Hepatocyte (in vitro differentiated cells): Measurements from ENCODE around the gene PPIB. TPM values are rescaled to one million over a fixed set of nuclear protein-coding genes. Genes with fewer than 3 reads are reported as not detected.

Experiments used
- DNase-seq: peaks from one replicate; pipeline ENCODE4 v3.0.0-alpha.2; 2016; ENCODE audit warnings: low spot score
- H2AFZ ChIP-seq: fragments of 200-600 bp; sonication (generic); 2 replicates; pipeline ENCODE4 v1.6.0; 2016; ENCODE audit warnings: antibody characterized with exemption, mild to moderate bottlenecking
- H3K27ac ChIP-seq: fragments of 200-600 bp; sonication (generic); 2 replicates; pipeline ENCODE4 v1.5.1; 2016; ENCODE audit warnings: mild to moderate bottlenecking
- H3K27me3 ChIP-seq: fragments of 200-600 bp; sonication (generic); 2 replicates; pipeline ENCODE4 v1.6.1; 2016
- H3K36me3 ChIP-seq: fragments of 200-600 bp; sonication (generic); replicated peaks from 2 replicates; pipeline ENCODE4 v1.5.1; 2016; ENCODE audit warnings: low read depth; ENCODE audit not compliant: insufficient read depth
- H3K4me1 ChIP-seq: fragments of 200-600 bp; sonication (generic); 2 replicates; pipeline ENCODE4 v1.5.1; 2016; ENCODE audit warnings: mild to moderate bottlenecking, moderate library complexity; ENCODE audit not compliant: insufficient read depth
- H3K4me2 ChIP-seq: fragments of 200-600 bp; sonication (generic); 2 replicates; pipeline ENCODE4 v1.6.0; 2016
- H3K4me3 ChIP-seq: fragments of 200-600 bp; sonication (generic); 2 replicates; pipeline ENCODE4 v1.5.1; 2016; ENCODE audit warnings: mild to moderate bottlenecking
- H3K79me2 ChIP-seq: fragments of 200-600 bp; sonication (generic); 2 replicates; pipeline ENCODE4 v1.6.0; 2017; ENCODE audit warnings: mild to moderate bottlenecking
- H3K9me2 ChIP-seq: fragments of 200-600 bp; sonication (generic); replicated peaks from 2 replicates; pipeline ENCODE4 v1.6.0; 2017; ENCODE audit warnings: mild to moderate bottlenecking; ENCODE audit not compliant: insufficient read depth
- H3K9me3 ChIP-seq: fragments of 200-600 bp; sonication (generic); 2 replicates; pipeline ENCODE4 v1.5.1; 2016; ENCODE audit warnings: low read depth, mild to moderate bottlenecking
- H4K20me1 ChIP-seq: fragments of 200-600 bp; sonication (generic); 2 replicates; pipeline ENCODE4 v1.6.0; 2016; ENCODE audit warnings: mild to moderate bottlenecking; ENCODE audit not compliant: insufficient read depth, poor library complexity, severe bottlenecking
- CTCF ChIP-seq: fragments of 200-600 bp; sonication (generic); IDR thresholded peaks from 2 replicates; pipeline ENCODE4 v1.5.1; 2016; ENCODE audit warnings: antibody characterized with exemption, mild to moderate bottlenecking; ENCODE audit not compliant: poor library complexity
- EZH2 ChIP-seq: fragments of 200-600 bp; sonication (generic); IDR thresholded peaks from 2 replicates; pipeline ENCODE4 v1.6.1; 2016; ENCODE audit warnings: antibody characterized with exemption, mild to moderate bottlenecking, borderline replicate concordance
- EZH2phosphoT487 ChIP-seq: fragments of 200-600 bp; sonication (generic); IDR thresholded peaks from one replicate; pipeline ENCODE4 v1.6.1; 2018; ENCODE audit warnings: antibody characterized with exemption, mild to moderate bottlenecking, low read depth, moderate library complexity; ENCODE audit not compliant: unreplicated experiment, severe bottlenecking
- WGBS: methylation state at CpG from one replicate; pipeline ENCODE4 v1.1.6; 2016; ENCODE audit warnings: low lambda C conversion rate; ENCODE audit errors: missing lambda C conversion rate; 5-methylcytosine and 5-hydroxymethylcytosine counted together
- polyA plus RNA-seq: library from polyadenylated mRNA; unstranded; fragments of >200 nt; fragmentation: Nextera tagmentation; extraction: Ambion mirVana; gene quantifications from 2 replicates; pipeline ENCODE4 v1.2.1, GENCODE V29; 2016
- total RNA-seq: library from RNA; depleted of rRNA; stranded (reverse); fragments of >200 nt; gene quantifications from 2 replicates; pipeline ENCODE4 v1.2.3, GENCODE V29; 2014

PPIB gene
- total and polyA plus RNA-seq, 2 experiments from 2014 or later, result 799 to 1,542 TPM

- Histone ChIP-seq H3K4me3 (no peak overlapping the region), H3K9me3 (no peaks in the 10 kb centered on the region), H3K36me3 (no peaks in the 10 kb centered on the region), H3K27me3 (peaks cover 14% of the 10 kb centered on the region), H3K9me2 (no peaks in the 10 kb centered on the region), H3K4me1 (peaks cover 26% of the 10 kb centered on the region), H2AFZ (no peak overlapping the region), H4K20me1 (peaks cover 41% of the 10 kb centered on the region), H3K4me2 (no peak overlapping the region), H3K79me2 (peaks cover 16% of the 10 kb centered on the region), H3K27ac (no peak overlapping the region)
- WGBS, result 97% methylated on average over 15 of the region's 15 CpGs
- TF ChIP-seq CTCF (no peak), EZH2phosphoT487 (no peak), EZH2 (no peak)
- no peak for DNase-seq
These were observed 6.8 kb downstream of the PPIB start for GRCh38 chr15:64155802-64156651.

- peaks cover 14% of the 10 kb centered on the region for H3K27me3 ChIP-seq
- WGBS, result 27% methylated on average over 12 of the region's 12 CpGs
- peaks cover 21% of the 10 kb centered on the region for H3K4me1 ChIP-seq
- no peaks in the 10 kb centered on the region for H3K9me2 ChIP-seq
- DNase-seq, result peak; percentile 94
- no peak overlapping the region for H3K4me3 ChIP-seq
- peak overlapping the region; percentile 42 for H3K27ac ChIP-seq
- H3K9me3 ChIP-seq, result no peaks in the 10 kb centered on the region
- peak overlapping the region; percentile 99 for H3K4me2 ChIP-seq
- no peak overlapping the region for H2AFZ ChIP-seq
- TF ChIP-seq CTCF (peak; percentile 97), EZH2 (no peak), EZH2phosphoT487 (no peak)
- H3K36me3 ChIP-seq, result no peaks in the 10 kb centered on the region
- no peaks in the 10 kb centered on the region for H3K79me2 ChIP-seq
- peaks cover 23% of the 10 kb centered on the region for H4K20me1 ChIP-seq
These were observed 9.1 kb downstream of the PPIB start for GRCh38 chr15:64153480-64154367.

GRCh38 chr15:64152507-64153387 lies 10.1 kb downstream of the PPIB start:
- no peaks in the 10 kb centered on the region for H3K79me2 ChIP-seq
- peaks cover 13% of the 10 kb centered on the region for H4K20me1 ChIP-seq
- 38% methylated on average over 25 of the region's 27 CpGs for WGBS
- H3K9me2 ChIP-seq, result no peaks in the 10 kb centered on the region
- TF ChIP-seq CTCF, result no peak
- TF ChIP-seq EZH2phosphoT487, result no peak
- H3K4me1 ChIP-seq, result peaks cover 21% of the 10 kb centered on the region
- H3K27ac ChIP-seq, result no peak overlapping the region
- H3K36me3 ChIP-seq, result no peaks in the 10 kb centered on the region
- H2AFZ ChIP-seq, result no peak overlapping the region
- no peaks in the 10 kb centered on the region for H3K9me3 ChIP-seq
- peak overlapping the region; percentile 99 for H3K4me2 ChIP-seq
- H3K4me3 ChIP-seq, result peak overlapping the region; percentile 58
- DNase-seq, result no peak
- H3K27me3 ChIP-seq, result peaks cover 14% of the 10 kb centered on the region
